HEK293 (cell line): ENCODE results near the gene TMEM100.

Source experiments
- CTCF ChIA-PET: fragments of 350-600 bp; formaldehyde crosslinking; extraction: SDS; loops from one replicate; lab custom pipeline; 2021; ENCODE audit warnings: antibody characterized with exemption; lab: Yijun Ruan, JAX
- POLR2A ChIA-PET: fragments of 300-600 bp; formaldehyde crosslinking; extraction: SDS; loops from one replicate; lab custom pipeline; 2020; ENCODE audit warnings: antibody characterized with exemption, inconsistent platforms; lab: Yijun Ruan, JAX
- H3K27ac ChIP-seq: fragments of 200-500 bp; sonication (Bioruptor generic); 2 replicates; pipeline ENCODE4 v1.5.1; 2014; ENCODE audit warnings: low read depth, low read length, control low read depth, inconsistent platforms; ENCODE audit errors: extremely low read depth
- H3K36me3 ChIP-seq, 2 experiments: fragments of 200-500 bp in 1 of 2; sonication (Bioruptor generic) in 1 of 2; 1 replicate in 1 of 2; 2 replicates in 1 of 2; pipeline ENCODE4 v1.5.1; 2014 to 2017; ENCODE audit warnings: inconsistent platforms in 2 of 2, low read length in 2 of 2; ENCODE audit not compliant: control insufficient read depth in 2 of 2, insufficient read depth in 1 of 2
- H3K4me1 ChIP-seq: fragments of 200-500 bp; sonication (Bioruptor generic); 2 replicates; pipeline ENCODE4 v1.5.1; 2014; ENCODE audit warnings: mild to moderate bottlenecking, low read length, inconsistent platforms; ENCODE audit not compliant: control insufficient read depth, insufficient read depth
- H3K4me3 ChIP-seq: 2 replicates; pipeline ENCODE4 v1.5.1; 2011; ENCODE audit warnings: low read depth, mild to moderate bottlenecking, control low read depth, low read length, moderate library complexity
- H3K9me3 ChIP-seq: fragments of 200-500 bp; sonication (Bioruptor generic); 2 replicates; pipeline ENCODE4 v1.5.1; 2014; ENCODE audit warnings: low read depth, low read length, inconsistent platforms; ENCODE audit not compliant: control insufficient read depth, insufficient read depth
- KLF16 ChIP-seq: fragments of 450-650 bp; formaldehyde crosslinking; IDR thresholded peaks from 2 replicates; pipeline ENCODE4 v1.5.1; 2017; ENCODE audit warnings: missing biosample characterization, missing genetic modification characterization
- PBX3 ChIP-seq: sonication (generic); formaldehyde crosslinking; IDR thresholded peaks from 2 replicates; pipeline ENCODE4 v1.8.1; 2022; ENCODE audit warnings: mild to moderate bottlenecking, moderate library complexity, missing genetic modification reagents
- RBAK ChIP-seq: fragments of 450-650 bp; formaldehyde crosslinking; IDR thresholded peaks from 2 replicates; pipeline ENCODE4 v1.5.1; 2016; ENCODE audit warnings: missing biosample characterization, missing genetic modification characterization
- ZEB2 ChIP-seq: fragments of 450-650 bp; formaldehyde crosslinking; IDR thresholded peaks from 2 replicates; pipeline ENCODE4 v1.5.1; 2016; ENCODE audit warnings: missing biosample characterization, missing genetic modification characterization
- ZFP41 ChIP-seq: fragments of 450-650 bp; formaldehyde crosslinking; IDR thresholded peaks from 2 replicates; pipeline ENCODE4 v1.5.1; 2016; ENCODE audit warnings: missing biosample characterization, missing genetic modification characterization, borderline replicate concordance
- ZNF10 ChIP-seq: fragments of 450-650 bp; formaldehyde crosslinking; IDR thresholded peaks from 2 replicates; pipeline ENCODE4 v1.5.1; 2017; ENCODE audit warnings: missing biosample characterization, missing genetic modification characterization
- ZNF112 ChIP-seq: fragments of 450-650 bp; formaldehyde crosslinking; IDR thresholded peaks from 2 replicates; pipeline ENCODE4 v1.5.0; 2017; ENCODE audit warnings: missing biosample characterization, missing genetic modification characterization
- ZNF140 ChIP-seq: fragments of 450-650 bp; formaldehyde crosslinking; IDR thresholded peaks from 2 replicates; pipeline ENCODE4 v1.5.1; 2016; ENCODE audit warnings: missing biosample characterization, missing genetic modification characterization
- ZNF174 ChIP-seq: fragments of 450-650 bp; formaldehyde crosslinking; IDR thresholded peaks from 2 replicates; pipeline ENCODE4 v1.5.0; 2017; ENCODE audit warnings: missing biosample characterization, mild to moderate bottlenecking, missing genetic modification characterization
- ZNF202 ChIP-seq: fragments of 450-650 bp; formaldehyde crosslinking; IDR thresholded peaks from 2 replicates; pipeline ENCODE4 v1.5.1; 2016; ENCODE audit warnings: missing biosample characterization, missing genetic modification characterization, borderline replicate concordance
- ZNF211 ChIP-seq: fragments of 450-650 bp; formaldehyde crosslinking; IDR thresholded peaks from 2 replicates; pipeline ENCODE4 v1.5.1; 2016; ENCODE audit warnings: low read depth, missing biosample characterization, missing genetic modification characterization
- ZNF223 ChIP-seq: fragments of 450-650 bp; formaldehyde crosslinking; IDR thresholded peaks from 2 replicates; pipeline ENCODE4 v1.5.1; 2016; ENCODE audit warnings: missing biosample characterization, missing genetic modification characterization
- ZNF37A ChIP-seq: fragments of 450-650 bp; IDR thresholded peaks from 2 replicates; pipeline ENCODE4 v1.5.1; 2018; ENCODE audit warnings: missing biosample characterization, missing genetic modification characterization
- ZNF548 ChIP-seq: fragments of 450-650 bp; formaldehyde crosslinking; IDR thresholded peaks from 2 replicates; pipeline ENCODE4 v1.5.1; 2016; ENCODE audit warnings: missing biosample characterization, missing genetic modification characterization
- ZNF549 ChIP-seq: fragments of 450-650 bp; IDR thresholded peaks from 2 replicates; pipeline ENCODE4 v1.5.1; 2018; ENCODE audit warnings: missing biosample characterization, missing genetic modification characterization, mild to moderate bottlenecking, inconsistent platforms, moderate library complexity
- ZNF600 ChIP-seq: fragments of 450-650 bp; formaldehyde crosslinking; IDR thresholded peaks from 2 replicates; pipeline ENCODE4 v1.5.1; 2016; ENCODE audit warnings: missing biosample characterization, missing genetic modification characterization
- ZNF621 ChIP-seq: fragments of 450-650 bp; formaldehyde crosslinking; IDR thresholded peaks from 2 replicates; pipeline ENCODE4 v1.5.1; 2017; ENCODE audit warnings: missing biosample characterization, missing genetic modification characterization
- ZNF639 ChIP-seq: fragments of 450-650 bp; formaldehyde crosslinking; IDR thresholded peaks from 2 replicates; pipeline ENCODE4 v1.5.1; 2016; ENCODE audit warnings: missing biosample characterization, missing genetic modification characterization
- ZNF843 ChIP-seq: fragments of 450-650 bp; formaldehyde crosslinking; IDR thresholded peaks from 2 replicates; pipeline ENCODE4 v1.5.1; 2016; ENCODE audit warnings: missing biosample characterization, missing genetic modification characterization
- TF ChIP-seq, protein P1 (sequence below): fragments of 450-650 bp; formaldehyde crosslinking; conservative IDR thresholded peaks from 2 replicates; pipeline ENCODE4 v1.5.1; 2016; ENCODE audit warnings: low read depth, missing biosample characterization, missing genetic modification characterization

Gene TMEM100

GRCh38 chr17:55769625-55770000 lies 46.9 kb upstream of the TMEM100 start (continued):
- TF ChIP-seq, protein P1, sequence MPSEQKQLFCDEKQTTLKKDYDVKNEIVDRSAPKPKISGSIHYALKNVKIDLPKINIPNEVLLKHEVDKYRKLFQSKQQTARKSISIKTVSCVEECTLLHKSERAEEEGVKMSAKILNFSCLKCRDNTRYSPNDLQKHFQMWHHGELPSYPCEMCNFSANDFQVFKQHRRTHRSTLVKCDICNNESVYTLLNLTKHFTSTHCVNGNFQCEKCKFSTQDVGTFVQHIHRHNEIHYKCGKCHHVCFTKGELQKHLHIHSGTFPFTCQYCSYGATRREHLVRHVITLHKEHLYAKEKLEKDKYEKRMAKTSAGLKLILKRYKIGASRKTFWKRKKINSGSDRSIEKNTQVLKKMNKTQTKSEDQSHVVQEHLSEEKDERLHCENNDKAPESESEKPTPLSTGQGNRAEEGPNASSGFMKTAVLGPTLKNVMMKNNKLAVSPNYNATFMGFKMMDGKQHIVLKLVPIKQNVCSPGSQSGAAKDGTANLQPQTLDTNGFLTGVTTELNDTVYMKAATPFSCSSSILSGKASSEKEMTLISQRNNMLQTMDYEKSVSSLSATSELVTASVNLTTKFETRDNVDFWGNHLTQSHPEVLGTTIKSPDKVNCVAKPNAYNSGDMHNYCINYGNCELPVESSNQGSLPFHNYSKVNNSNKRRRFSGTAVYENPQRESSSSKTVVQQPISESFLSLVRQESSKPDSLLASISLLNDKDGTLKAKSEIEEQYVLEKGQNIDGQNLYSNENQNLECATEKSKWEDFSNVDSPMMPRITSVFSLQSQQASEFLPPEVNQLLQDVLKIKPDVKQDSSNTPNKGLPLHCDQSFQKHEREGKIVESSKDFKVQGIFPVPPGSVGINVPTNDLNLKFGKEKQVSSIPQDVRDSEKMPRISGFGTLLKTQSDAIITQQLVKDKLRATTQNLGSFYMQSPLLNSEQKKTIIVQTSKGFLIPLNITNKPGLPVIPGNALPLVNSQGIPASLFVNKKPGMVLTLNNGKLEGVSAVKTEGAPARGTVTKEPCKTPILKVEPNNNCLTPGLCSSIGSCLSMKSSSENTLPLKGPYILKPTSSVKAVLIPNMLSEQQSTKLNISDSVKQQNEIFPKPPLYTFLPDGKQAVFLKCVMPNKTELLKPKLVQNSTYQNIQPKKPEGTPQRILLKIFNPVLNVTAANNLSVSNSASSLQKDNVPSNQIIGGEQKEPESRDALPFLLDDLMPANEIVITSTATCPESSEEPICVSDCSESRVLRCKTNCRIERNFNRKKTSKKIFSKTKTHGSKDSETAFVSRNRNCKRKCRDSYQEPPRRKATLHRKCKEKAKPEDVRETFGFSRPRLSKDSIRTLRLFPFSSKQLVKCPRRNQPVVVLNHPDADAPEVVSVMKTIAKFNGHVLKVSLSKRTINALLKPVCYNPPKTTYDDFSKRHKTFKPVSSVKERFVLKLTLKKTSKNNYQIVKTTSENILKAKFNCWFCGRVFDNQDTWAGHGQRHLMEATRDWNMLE: no peak

GRCh38 chr17:55768936-55769624 lies 46.4 kb upstream of the TMEM100 start:
- Histone ChIP-seq H3K4me1 (no peaks in the 10 kb centered on the region), H3K4me3 (no peak overlapping the region), H3K9me3 (no peaks in the 10 kb centered on the region), H3K27ac (no peak overlapping the region), H3K36me3 (peaks cover 14 to 47% of the 10 kb centered on the region in 2 experiments; a peak in 2 of 3 replicates)
- CTCF ChIA-PET: interaction anchor here (0.7 to 7.7 kb wide), 11 partner anchors 10 to 242 kb away, joined by 3 to 171 read pairs (median 6); no protein-coding TSS in a partner anchor
- no peak for TF ChIP-seq ZNF549
- POLR2A ChIA-PET: interaction anchor here (1.6 kb wide), 1 partner anchor 18 kb away, joined by 6 read pairs; the partner anchor contains the start of gene PCTP

DNA sequence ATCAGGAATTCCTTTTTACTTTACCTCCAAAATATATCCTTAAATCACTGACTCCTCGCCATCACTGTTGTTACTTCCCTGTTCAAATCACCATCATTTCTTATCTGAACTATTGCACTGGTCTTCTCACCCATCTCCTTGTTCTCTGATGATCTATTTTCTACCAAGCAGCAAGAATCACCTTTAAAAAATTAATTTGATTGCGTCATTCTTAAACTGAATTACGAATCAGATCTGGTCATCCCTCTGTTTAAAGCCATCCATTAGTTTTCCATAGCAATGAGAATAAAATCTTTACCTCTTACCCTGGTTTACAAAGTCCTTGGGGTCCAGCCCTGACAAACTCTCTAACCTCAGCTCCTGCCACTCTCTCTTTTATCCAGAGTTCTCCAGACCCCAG lies 42.8 kb upstream of the TMEM100 start:
- CTCF ChIA-PET: no interaction called here
- Histone ChIP-seq H3K4me1 (no peaks in the 10 kb centered on the region), H3K27ac (no peak overlapping the region), H3K9me3 (no peaks in the 10 kb centered on the region; the same call in 1 of the 2 replicates), H3K4me3 (no peak overlapping the region), H3K36me3 (peaks cover 4 to 14% of the 10 kb centered on the region in 2 experiments; a peak in 2 of 3 replicates)
- no peak for TF ChIP-seq ZNF621 (tag by site-specific recombination)
- no peak for TF ChIP-seq ZEB2 (tag by site-specific recombination)
- no peak for TF ChIP-seq ZNF843 (tag by site-specific recombination)
- TF ChIP-seq RBAK (tag by site-specific recombination): no peak
- no peak for TF ChIP-seq ZFP41 (tag by site-specific recombination)
- no peak for TF ChIP-seq PBX3 (CRISPR knock-in tag)
- no peak for TF ChIP-seq ZNF140 (tag by site-specific recombination)
- TF ChIP-seq ZNF639 (tag by site-specific recombination): no peak
- no peak for TF ChIP-seq ZNF174 (tag by site-specific recombination)
- no peak for TF ChIP-seq ZNF112
- TF ChIP-seq ZNF223: no peak
- no peak for TF ChIP-seq ZNF10 (tag by site-specific recombination)
- no peak for TF ChIP-seq ZNF37A (tag by site-specific recombination)
- no peak for TF ChIP-seq KLF16
- TF ChIP-seq ZNF548 (tag by site-specific recombination): no peak
- TF ChIP-seq ZNF600 (tag by site-specific recombination): no peak
- TF ChIP-seq ZNF211 (tag by site-specific recombination): no peak
- TF ChIP-seq ZNF202: no peak
- POLR2A ChIA-PET: no interaction called here
